ENCODE data around the gene PHC3.

DNA sequence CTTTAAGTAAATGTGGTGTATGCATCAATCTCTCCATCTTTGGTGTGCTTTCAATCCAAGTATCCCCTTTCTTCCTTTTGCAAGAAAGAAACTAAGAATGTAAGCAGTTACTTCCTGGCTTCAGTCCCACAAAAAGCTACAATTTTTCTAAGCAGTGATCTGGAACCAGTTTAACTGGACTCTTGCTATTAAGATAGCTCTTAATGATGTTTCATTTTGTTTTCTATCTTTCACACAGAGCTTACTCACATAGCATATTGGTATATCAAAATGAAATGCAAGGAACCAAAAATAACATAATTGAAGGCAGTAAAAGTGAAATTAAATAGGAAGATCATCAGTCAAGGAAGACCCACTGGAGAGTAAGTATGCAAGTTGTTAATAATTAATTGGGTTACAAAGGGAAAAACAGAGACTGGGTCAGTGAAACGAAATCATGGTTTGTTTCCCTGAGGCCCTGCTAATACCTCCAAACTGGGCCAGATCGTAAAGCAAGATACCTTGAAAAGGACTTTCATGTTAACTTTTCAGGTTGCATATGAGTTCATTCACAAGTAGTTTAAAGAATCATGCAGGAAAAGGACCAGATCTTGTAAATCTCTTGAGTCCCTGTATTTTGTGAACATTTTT is 101.9 kb downstream of the PHC3 start:
- TF ChIP-seq, protein P1, sequence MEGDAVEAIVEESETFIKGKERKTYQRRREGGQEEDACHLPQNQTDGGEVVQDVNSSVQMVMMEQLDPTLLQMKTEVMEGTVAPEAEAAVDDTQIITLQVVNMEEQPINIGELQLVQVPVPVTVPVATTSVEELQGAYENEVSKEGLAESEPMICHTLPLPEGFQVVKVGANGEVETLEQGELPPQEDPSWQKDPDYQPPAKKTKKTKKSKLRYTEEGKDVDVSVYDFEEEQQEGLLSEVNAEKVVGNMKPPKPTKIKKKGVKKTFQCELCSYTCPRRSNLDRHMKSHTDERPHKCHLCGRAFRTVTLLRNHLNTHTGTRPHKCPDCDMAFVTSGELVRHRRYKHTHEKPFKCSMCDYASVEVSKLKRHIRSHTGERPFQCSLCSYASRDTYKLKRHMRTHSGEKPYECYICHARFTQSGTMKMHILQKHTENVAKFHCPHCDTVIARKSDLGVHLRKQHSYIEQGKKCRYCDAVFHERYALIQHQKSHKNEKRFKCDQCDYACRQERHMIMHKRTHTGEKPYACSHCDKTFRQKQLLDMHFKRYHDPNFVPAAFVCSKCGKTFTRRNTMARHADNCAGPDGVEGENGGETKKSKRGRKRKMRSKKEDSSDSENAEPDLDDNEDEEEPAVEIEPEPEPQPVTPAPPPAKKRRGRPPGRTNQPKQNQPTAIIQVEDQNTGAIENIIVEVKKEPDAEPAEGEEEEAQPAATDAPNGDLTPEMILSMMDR (IDR thresholded peaks at IDR 0.05), result no peak
- no peak for TF ChIP-seq EP300 (IDR thresholded peaks at IDR 0.05)
- TF ChIP-seq POLR2A (IDR thresholded peaks at IDR 0.05), result no peak
